NB4 (cell line): ENCODE data around the gene ENTPD3.
A peak's percentile ranks its signal among the peaks of the same experiment; 100 is the strongest.
"Not testable (repeated sequence)": the region's sequence is repeated elsewhere in the genome, so short reads cannot be mapped to it uniquely, and the experiment has no call there.

ENCODE experiments used
- DNase-seq: peaks from one replicate; pipeline ENCODE4 v3.0.0; 2010; ENCODE audit warnings: low read depth
- H3K4me3 ChIP-seq: one replicate; pipeline ENCODE4 v1.5.1; 2011; ENCODE audit warnings: mild to moderate bottlenecking, low read depth, low read length, moderate library complexity
- CTCF ChIP-seq: IDR thresholded peaks from one replicate; pipeline ENCODE4 v1.5.1; 2012; ENCODE audit warnings: low read depth, low read length
- MAX ChIP-seq: IDR thresholded peaks from 2 replicates; pipeline ENCODE4 v1.6.1; 2011; ENCODE audit warnings: low read depth, low read length
- MYC ChIP-seq: IDR thresholded peaks from 2 replicates; pipeline ENCODE4 v1.6.1; 2011; ENCODE audit warnings: low read depth, low read length
- POLR2A ChIP-seq: IDR thresholded peaks from 2 replicates; pipeline ENCODE4 v1.6.1; 2011; ENCODE audit warnings: mild to moderate bottlenecking; ENCODE audit not compliant: insufficient read length; ENCODE audit errors: extremely low read depth

Gene ENTPD3

DNA sequence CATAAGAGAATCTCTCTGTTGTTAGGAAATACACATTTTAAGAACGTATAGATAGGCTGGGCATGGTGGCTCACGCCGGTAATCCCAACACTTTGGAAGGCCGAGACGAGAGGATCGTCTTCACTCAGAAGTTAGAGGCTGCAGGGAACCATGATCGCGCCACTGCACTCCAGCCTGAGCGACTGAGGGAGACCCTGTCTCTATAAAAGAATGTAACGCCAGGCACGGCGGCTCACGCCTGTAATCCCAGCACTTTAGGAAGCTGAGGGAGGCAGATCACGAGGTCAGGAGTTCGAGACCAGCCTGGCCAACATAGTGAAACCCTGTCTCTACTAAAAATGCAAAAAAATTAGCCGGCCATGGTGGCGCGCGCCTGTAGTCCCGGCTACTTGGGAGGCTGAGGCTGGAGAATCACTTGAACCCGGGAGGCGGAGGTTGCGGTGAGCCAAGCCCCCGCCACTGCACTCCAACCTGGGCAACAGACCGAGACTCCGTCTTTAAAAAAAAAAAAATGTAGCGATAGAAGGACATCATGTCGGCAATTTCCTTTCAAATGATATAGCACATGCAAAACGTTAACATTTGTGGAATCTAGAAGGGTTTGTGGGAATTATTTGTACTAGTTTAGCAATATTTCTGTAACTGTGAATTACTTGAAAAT is 69.4 kb downstream of the ENTPD3 start:
- TF ChIP-seq MYC (no peak), MAX (no peak), CTCF (no peak), POLR2A (no peak)
- DNase-seq: no peak
- peak overlapping the region; percentile 100 for H3K4me3 ChIP-seq

DNA sequence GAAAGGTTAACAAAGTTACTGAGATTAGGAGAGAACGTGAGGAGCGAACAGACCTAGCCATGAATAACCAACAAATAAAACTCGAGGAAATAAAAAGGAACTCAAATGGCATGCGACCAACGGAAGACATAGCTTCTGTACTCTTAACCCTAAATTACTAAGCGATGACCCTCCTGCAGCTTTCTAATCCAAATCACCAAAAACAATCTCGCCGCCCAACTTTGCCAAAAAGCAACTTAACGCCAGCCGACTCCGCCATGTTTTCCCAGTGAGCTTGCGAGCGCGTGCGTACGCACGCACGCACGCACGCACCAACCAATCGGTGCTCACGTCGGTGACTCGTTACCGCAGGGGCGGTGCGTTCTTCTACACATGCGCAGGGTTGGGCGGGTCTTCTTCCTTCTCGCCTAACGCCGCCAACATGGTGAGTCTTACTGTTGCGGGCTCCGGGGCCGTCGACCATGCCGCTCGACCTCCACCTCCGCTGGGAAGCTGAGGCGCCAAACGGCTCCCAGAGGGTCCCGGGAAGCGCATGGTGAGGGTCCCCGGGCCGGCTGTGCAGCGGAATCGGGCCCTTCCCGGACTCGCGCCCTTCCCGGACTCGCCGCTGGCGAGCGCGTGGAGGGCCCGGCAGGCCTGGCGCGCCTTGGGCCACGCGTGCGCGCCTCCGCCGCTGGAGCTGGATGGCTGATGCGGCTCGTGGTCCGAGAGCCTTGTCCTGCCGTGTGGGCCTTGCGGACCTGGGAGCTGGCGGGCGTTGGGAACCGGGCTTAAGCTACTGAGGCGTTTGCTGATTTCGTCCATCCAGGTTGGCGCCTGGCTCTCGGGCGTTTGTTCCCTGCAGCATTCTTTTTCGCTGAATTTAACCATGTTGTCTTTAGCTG is 70.2 kb downstream of the ENTPD3 start, which contains the start of gene RPL14:
TSS of gene RPL14 (plus strand) at position 400 of the 884 bp plus-strand sequence. CDS start at position 533, 133 bp downstream.
- H3K4me3 ChIP-seq: peak within 1 kb of the TSS; percentile 100
- peak; percentile 96 for DNase-seq
- TF ChIP-seq MAX (peak; percentile 87), POLR2A (peak; percentile 91), CTCF (no peak), MYC (peak; percentile 82)

- no peak for DNase-seq
- no peak for TF ChIP-seq CTCF
- no peak for TF ChIP-seq POLR2A
- no peak for TF ChIP-seq MYC
- TF ChIP-seq MAX: no peak
- peak overlapping the region; percentile 100 for H3K4me3 ChIP-seq
These were observed 71.5 kb downstream of the ENTPD3 start for GRCh38 chr3:40458473-40458872.

GRCh38 chr3:40460481-40460880 is 73.5 kb downstream of the ENTPD3 start:
- peak overlapping the region; percentile 34 for H3K4me3 ChIP-seq

DNA sequence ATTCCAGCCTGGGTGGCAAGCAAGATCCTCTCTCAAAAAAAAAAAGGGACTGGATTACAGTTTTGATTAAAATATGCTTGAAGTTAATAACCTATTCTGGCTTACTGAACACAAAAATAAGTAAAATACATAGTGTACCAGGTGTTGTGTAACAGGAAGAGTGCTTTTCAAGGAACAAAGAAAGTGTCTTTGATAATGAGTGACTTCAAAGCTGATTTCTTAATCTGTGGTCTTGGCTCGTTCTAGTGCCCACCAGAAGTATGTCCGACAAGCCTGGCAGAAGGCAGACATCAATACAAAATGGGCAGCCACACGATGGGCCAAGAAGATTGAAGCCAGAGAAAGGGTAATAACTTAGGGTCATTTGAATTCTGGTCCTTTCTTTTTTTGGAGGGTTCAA is 74.2 kb downstream of the ENTPD3 start:
- no peak overlapping the region for H3K4me3 ChIP-seq
- DNase-seq: no peak
- TF ChIP-seq MYC: no peak
- TF ChIP-seq POLR2A: no peak
- TF ChIP-seq MAX: no peak
- no peak for TF ChIP-seq CTCF

More at GRCh38 chr3:40460481-40460880, 73.5 kb downstream of the ENTPD3 start:
- DNase-seq: peak; percentile 48

DNA sequence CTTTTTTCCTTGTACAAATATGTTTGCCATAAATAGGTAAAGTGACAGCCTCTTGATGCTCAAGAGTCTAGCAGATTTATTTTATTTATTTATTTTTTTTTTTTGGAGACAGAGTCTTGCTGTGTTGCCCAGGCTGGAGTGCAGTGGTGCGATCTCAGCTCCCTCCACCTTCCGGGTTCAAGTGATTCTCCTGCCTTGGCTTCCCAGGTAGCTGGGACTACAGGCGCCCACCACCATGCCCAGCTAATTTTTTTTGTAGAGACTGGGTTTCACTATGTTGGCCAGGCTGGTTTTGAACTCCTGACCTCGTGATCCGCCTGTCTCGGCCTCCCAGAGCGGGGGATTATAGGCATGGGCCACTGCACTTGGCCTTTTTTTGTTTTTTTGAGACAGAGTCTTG is 75.9 kb downstream of the ENTPD3 start:
- not testable (repeated sequence) for H3K4me3 ChIP-seq, DNase-seq
